Measurements from ENCODE around the gene SOCS6. TPM values are rescaled to one million over a fixed set of nuclear protein-coding genes. Genes with fewer than 3 reads are reported as not detected.

SOCS6 gene
- total RNA-seq, 4 donors from 2014 or later = 16.3 to 26.5 (median 18.5) TPM

DNA sequence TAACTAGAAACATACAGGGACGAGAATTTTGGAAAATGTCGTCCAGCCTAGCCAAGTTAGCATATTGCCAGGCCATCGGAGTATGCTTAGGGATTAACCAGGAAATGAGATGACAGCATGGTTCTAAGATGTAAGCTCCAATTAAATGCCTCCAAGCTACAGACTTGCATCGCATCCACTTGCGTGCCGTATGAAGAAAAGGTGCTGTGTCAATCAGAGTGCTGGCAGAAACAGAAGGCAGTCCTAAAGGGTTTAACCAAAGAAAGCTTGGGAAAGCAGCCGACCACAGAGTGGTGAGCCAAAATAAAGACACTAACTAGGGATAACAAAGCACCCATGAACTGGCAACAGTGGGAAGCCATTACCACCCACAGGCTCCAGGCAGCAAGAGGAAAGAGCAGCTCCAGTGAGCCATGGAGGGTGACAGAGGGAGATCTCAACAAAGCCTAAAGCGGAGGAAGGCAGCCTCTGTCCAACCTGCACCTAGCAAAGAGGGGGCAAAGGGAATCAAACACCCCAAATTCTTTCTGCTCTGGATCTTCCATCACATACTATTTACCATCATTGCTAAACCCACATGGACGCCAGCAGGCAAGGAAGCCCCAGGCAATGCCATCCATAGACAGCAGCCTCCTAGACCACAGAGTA, 27.6 kb upstream of the SOCS6 start:
- no peaks in the 10 kb centered on the region for H3K9me3 ChIP-seq
- no peak overlapping the region for H3K27ac ChIP-seq
- 83% methylated on average over 9 of the region's 9 CpGs for WGBS
- no peaks in the 10 kb centered on the region for H3K4me1 ChIP-seq
- TF ChIP-seq POLR2A (IDR thresholded peaks at IDR 0.05) = no peak
- TF ChIP-seq EP300 (IDR thresholded peaks at IDR 0.05) = no peak
- TF ChIP-seq, protein P1, sequence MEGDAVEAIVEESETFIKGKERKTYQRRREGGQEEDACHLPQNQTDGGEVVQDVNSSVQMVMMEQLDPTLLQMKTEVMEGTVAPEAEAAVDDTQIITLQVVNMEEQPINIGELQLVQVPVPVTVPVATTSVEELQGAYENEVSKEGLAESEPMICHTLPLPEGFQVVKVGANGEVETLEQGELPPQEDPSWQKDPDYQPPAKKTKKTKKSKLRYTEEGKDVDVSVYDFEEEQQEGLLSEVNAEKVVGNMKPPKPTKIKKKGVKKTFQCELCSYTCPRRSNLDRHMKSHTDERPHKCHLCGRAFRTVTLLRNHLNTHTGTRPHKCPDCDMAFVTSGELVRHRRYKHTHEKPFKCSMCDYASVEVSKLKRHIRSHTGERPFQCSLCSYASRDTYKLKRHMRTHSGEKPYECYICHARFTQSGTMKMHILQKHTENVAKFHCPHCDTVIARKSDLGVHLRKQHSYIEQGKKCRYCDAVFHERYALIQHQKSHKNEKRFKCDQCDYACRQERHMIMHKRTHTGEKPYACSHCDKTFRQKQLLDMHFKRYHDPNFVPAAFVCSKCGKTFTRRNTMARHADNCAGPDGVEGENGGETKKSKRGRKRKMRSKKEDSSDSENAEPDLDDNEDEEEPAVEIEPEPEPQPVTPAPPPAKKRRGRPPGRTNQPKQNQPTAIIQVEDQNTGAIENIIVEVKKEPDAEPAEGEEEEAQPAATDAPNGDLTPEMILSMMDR (IDR thresholded peaks at IDR 0.05) = no peak
- TF ChIP-seq POLR2AphosphoS5 (IDR thresholded peaks at IDR 0.05) = no peak
- DNase-seq (ENCODE audit: low spot score in 2 of 2) = no peak
- no peaks in the 10 kb centered on the region for H3K36me3 ChIP-seq
- H3K4me3 ChIP-seq = no peak overlapping the region
- H3K27me3 ChIP-seq = no peaks in the 10 kb centered on the region

DNA sequence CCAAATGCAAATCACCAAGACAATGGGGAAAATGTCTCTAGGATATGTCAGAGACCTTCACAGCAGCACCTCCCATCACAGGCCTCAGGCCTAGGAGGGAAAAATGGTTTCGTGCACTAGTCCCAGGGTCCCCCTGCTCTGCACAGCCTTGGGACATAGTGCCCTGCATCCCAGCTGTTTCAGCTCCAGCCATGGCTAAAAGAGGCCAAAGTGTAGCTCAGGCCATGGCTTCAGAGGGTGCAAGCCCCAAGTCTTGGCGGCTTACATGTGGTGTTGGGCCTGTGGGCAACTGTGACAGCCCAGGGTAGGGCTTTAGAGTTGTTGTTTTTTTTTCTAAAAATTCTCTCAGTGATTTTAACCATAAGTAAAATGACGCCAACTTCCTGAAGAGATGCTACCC, 25.5 kb upstream of the SOCS6 start:
- Histone ChIP-seq H3K9me3 (no peaks in the 10 kb centered on the region), H3K36me3 (no peaks in the 10 kb centered on the region), H3K4me1 (no peaks in the 10 kb centered on the region), H3K27me3 (no peaks in the 10 kb centered on the region), H3K27ac (no peak overlapping the region), H3K4me3 (no peak overlapping the region)
- 57% methylated on average over 3 of the region's 3 CpGs for WGBS
- no peak for DNase-seq (ENCODE audit: low spot score in 2 of 2)
- TF ChIP-seq POLR2A (IDR thresholded peaks at IDR 0.05) = no peak
- no peak for TF ChIP-seq EP300 (IDR thresholded peaks at IDR 0.05)
- TF ChIP-seq POLR2AphosphoS5 (IDR thresholded peaks at IDR 0.05) = no peak
- TF ChIP-seq, protein P1 (IDR thresholded peaks at IDR 0.05) = no peak

DNA sequence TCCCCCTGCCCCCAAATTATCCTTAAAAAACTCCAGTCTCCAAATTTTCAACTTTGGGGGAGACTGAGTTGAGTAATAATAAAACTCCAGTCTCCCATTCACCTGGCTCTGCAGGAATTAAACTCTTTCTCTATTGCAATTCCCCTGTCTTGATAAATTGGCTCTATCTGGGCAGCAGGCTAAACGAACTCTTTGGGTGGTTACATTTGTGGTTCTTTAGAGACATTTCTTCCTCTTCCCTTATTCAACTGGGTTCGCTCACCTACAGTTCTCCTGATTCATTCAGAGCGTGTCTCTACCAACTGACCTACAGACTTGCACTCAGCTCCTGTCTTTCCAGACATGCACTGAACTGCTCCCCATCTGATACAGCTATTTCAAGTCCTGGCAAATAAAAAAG, 17.1 kb upstream of the SOCS6 start:
- no peak overlapping the region for H3K27ac ChIP-seq
- H3K27me3 ChIP-seq = no peaks in the 10 kb centered on the region
- H3K4me3 ChIP-seq = no peak overlapping the region
- peaks cover 8% of the 10 kb centered on the region for H3K9me3 ChIP-seq
- H3K4me1 ChIP-seq = no peaks in the 10 kb centered on the region
- no peaks in the 10 kb centered on the region for H3K36me3 ChIP-seq
- 94% methylated on average over 3 of the region's 3 CpGs for WGBS
- DNase-seq (ENCODE audit: low spot score in 2 of 2) = no peak
- TF ChIP-seq EP300 (IDR thresholded peaks at IDR 0.05) (no peak), POLR2A (IDR thresholded peaks at IDR 0.05) (no peak), POLR2AphosphoS5 (IDR thresholded peaks at IDR 0.05) (no peak)
- TF ChIP-seq, protein P1 (IDR thresholded peaks at IDR 0.05) = no peak

DNA sequence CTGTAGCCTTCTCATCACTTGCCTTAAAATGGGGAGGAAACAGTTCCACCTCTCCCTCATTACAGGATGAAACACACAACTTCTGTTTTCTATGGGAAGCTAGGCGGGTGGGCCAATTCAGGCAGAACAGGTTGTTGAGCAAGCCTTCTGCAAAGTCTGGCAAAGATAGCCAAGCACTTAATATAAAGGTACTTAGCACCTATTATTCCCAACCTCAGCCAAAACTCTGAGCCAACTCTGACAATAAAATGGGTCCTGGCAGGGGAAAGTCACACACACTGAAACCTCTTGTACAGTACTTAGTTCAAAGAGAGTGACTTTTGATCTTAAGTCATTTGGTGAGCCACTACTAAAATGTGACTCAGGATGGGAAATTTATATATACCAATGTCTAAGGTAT, 15.8 kb upstream of the SOCS6 start:
- no peaks in the 10 kb centered on the region for H3K27me3 ChIP-seq
- WGBS = 81% methylated on average over 1 of the region's 1 CpG
- TF ChIP-seq, protein P1 (IDR thresholded peaks at IDR 0.05) = no peak
- no peak for TF ChIP-seq EP300 (IDR thresholded peaks at IDR 0.05)
- TF ChIP-seq POLR2A (IDR thresholded peaks at IDR 0.05) = no peak
- no peak for TF ChIP-seq POLR2AphosphoS5 (IDR thresholded peaks at IDR 0.05)

DNA sequence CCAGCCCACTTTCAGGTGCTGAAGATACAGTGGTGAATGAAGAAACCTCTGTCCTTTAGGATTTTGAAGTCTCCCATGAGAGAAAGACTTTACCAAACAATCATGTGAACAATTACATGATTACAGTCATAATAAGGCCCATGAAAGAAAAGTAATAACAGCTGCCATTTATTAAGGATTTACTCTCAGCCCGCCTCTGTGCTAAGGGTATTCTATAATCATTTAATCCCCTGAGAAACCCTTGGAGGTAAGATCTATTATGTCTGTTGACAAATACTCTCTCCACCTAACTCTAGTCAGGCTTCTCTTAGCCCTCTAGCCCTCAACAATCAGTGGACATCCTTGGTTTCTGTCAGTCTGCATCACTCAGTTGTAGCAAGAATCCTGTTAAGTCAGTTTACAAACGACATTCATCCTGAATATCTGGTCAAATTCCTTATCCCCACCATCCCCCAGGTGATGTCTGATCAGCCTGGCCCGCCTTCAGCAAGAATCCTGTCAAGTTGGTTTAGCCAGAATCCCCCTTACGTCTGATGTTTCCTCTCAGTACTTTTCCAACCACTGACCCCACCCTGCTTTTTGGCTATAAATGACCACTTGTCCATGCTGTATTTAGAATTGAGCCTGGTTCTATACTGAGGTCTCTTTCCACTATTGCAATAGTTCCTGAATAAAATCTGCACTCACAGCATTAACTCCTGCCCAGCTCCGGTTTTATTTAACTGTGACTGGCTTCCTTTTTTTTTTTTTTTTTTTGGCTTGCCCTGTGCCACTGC, 12.2 kb upstream of the SOCS6 start:
- Histone ChIP-seq H3K9me3 (peaks cover 3% of the 10 kb centered on the region), H3K27me3 (no peaks in the 10 kb centered on the region), H3K27ac (no peak overlapping the region), H3K4me3 (no peak overlapping the region), H3K36me3 (no peaks in the 10 kb centered on the region), H3K4me1 (no peaks in the 10 kb centered on the region)
- no peak for DNase-seq (ENCODE audit: low spot score in 2 of 2)
- no peak for TF ChIP-seq POLR2A (IDR thresholded peaks at IDR 0.05)
- TF ChIP-seq, protein P1 (IDR thresholded peaks at IDR 0.05) = no peak
- TF ChIP-seq POLR2AphosphoS5 (IDR thresholded peaks at IDR 0.05) = no peak
- WGBS = 40% methylated on average over 5 of the region's 5 CpGs

More for the DNA sequence above, 15.8 kb upstream of the SOCS6 start:
- Histone ChIP-seq H3K4me3 (no peak overlapping the region), H3K9me3 (peaks cover 8% of the 10 kb centered on the region), H3K4me1 (no peaks in the 10 kb centered on the region), H3K36me3 (no peaks in the 10 kb centered on the region), H3K27ac (no peak overlapping the region)
- no peak for DNase-seq (ENCODE audit: low spot score in 2 of 2)
